Measurements from ENCODE around the gene METTL16. TPM values are rescaled to one million over a fixed set of nuclear protein-coding genes. Genes with fewer than 3 reads are reported as not detected.

Gene METTL16
- total and polyA plus RNA-seq, 2 donors (not counting 1 experiment from before 2014, with no cell fraction given): 19.2 to 56.5 TPM

GRCh38 chr17:2485970-2486369, 25.7 kb downstream of the METTL16 start:
- CTCF ChIA-PET: no interaction called here

DNA sequence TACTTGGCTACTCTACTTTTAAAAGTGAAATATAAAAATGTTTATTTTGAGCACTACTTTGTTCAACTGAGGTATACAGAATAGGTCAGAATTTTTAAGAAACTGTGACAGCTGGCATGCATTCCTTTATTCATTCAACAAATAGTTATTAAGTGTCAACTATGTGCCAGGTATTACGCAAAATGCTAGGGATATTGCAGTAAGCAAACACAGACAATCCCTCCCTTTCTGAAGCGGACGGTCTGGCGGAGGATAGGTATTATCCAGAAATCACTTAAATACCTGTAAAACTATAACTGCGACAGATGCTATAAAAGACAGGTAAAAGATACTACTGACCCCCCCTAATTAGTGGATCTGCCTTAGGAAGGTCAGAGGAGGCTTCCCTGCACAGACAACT, 26.1 kb downstream of the METTL16 start:
- Histone ChIP-seq H4K20me1 (ENCODE audit: control insufficient read depth, insufficient read depth, low read length, poor library complexity, severe bottlenecking) (peaks cover 68% of the 10 kb centered on the region), H3K4me3 (ENCODE audit: control extremely low read depth in 1 of 5, extremely low read depth in 1 of 5, insufficient read depth in 1 of 5, low read depth in 2 of 5, low read length in 4 of 5) (no peak overlapping the region), H3K36me3 (replicated peaks in 1 of 2; ENCODE audit: control extremely low read depth in 1 of 2, control insufficient read depth in 1 of 2, extremely low read depth in 1 of 2, insufficient read depth in 2 of 2, low read length in 1 of 2) (peaks cover 1 to 3% of the 10 kb centered on the region in 2 experiments), H2AFZ (ENCODE audit: insufficient read depth, low read depth, low read length, poor library complexity, severe bottlenecking) (no peak overlapping the region), H3K4me1 (ENCODE audit: control insufficient read depth in 2 of 2, insufficient read depth in 2 of 2, low read length in 2 of 2) (peaks cover 12% of the 10 kb centered on the region in 2 donors), H3K9me3 (ENCODE audit: control extremely low read depth in 1 of 3, control insufficient read depth in 2 of 3, insufficient read depth in 1 of 3, low read length in 2 of 3) (no peaks in the 10 kb centered on the region), H3K79me2 (ENCODE audit: control insufficient read depth, insufficient read depth, low read length) (peaks cover 77% of the 10 kb centered on the region), H3K27ac (ENCODE audit: low read length in 2 of 2) (no peak overlapping the region), H3K9ac (ENCODE audit: low read length) (no peak overlapping the region), H3K4me2 (replicated peaks; ENCODE audit: low read depth, low read length, poor library complexity, severe bottlenecking) (no peak overlapping the region), H3K27me3 (replicated peaks in 1 of 4; ENCODE audit: control extremely low read depth in 1 of 4, control insufficient read depth in 3 of 4, insufficient read depth in 4 of 4, low read length in 3 of 4) (no peaks in the 10 kb centered on the region)
- Mint-ChIP-seq H3K27ac (no peak overlapping the region), H3K4me3 (no peak overlapping the region), H3K9me3 (ENCODE audit: insufficient read depth) (no peaks in the 10 kb centered on the region), H3K27me3 (no peaks in the 10 kb centered on the region), H3K4me1 (peaks cover 41% of the 10 kb centered on the region)
- TF ChIP-seq, protein P1, sequence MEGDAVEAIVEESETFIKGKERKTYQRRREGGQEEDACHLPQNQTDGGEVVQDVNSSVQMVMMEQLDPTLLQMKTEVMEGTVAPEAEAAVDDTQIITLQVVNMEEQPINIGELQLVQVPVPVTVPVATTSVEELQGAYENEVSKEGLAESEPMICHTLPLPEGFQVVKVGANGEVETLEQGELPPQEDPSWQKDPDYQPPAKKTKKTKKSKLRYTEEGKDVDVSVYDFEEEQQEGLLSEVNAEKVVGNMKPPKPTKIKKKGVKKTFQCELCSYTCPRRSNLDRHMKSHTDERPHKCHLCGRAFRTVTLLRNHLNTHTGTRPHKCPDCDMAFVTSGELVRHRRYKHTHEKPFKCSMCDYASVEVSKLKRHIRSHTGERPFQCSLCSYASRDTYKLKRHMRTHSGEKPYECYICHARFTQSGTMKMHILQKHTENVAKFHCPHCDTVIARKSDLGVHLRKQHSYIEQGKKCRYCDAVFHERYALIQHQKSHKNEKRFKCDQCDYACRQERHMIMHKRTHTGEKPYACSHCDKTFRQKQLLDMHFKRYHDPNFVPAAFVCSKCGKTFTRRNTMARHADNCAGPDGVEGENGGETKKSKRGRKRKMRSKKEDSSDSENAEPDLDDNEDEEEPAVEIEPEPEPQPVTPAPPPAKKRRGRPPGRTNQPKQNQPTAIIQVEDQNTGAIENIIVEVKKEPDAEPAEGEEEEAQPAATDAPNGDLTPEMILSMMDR (IDR thresholded peaks at IDR 0.05): no peak
- TF ChIP-seq EZH2 (IDR thresholded peaks at IDR 0.05; ENCODE audit: borderline replicate concordance, insufficient read depth, low read depth, low read length, poor library complexity, severe bottlenecking): no peak
- DNase-seq (no peak), ATAC-seq (ENCODE audit: low read depth) (no peak)
- 100% methylated on average over 1 of the region's 5 CpGs for WGBS (ENCODE audit: insufficient coverage)
- intact Hi-C loops (cut with micrococcal nuclease): no loop called here
- ChIA-PET CTCF (no interaction called here), POLR2A (no interaction called here)

More at GRCh38 chr17:2485970-2486369, 25.7 kb downstream of the METTL16 start:
- H3K4me1 ChIP-seq (ENCODE audit: control insufficient read depth in 2 of 2, insufficient read depth in 2 of 2, low read length in 2 of 2): peaks cover 12% of the 10 kb centered on the region in 2 donors
- WGBS (ENCODE audit: insufficient coverage): 98% methylated on average over 8 of the region's 10 CpGs
- H3K27me3 ChIP-seq (replicated peaks in 1 of 4; ENCODE audit: control extremely low read depth in 1 of 4, control insufficient read depth in 3 of 4, insufficient read depth in 4 of 4, low read length in 3 of 4): no peaks in the 10 kb centered on the region
- H4K20me1 ChIP-seq (ENCODE audit: control insufficient read depth, insufficient read depth, low read length, poor library complexity, severe bottlenecking): peaks cover 66% of the 10 kb centered on the region
- DNase-seq (no peak), ATAC-seq (ENCODE audit: low read depth) (no peak)
- TF ChIP-seq, protein P1 (IDR thresholded peaks at IDR 0.05): no peak
- TF ChIP-seq EZH2 (IDR thresholded peaks at IDR 0.05; ENCODE audit: borderline replicate concordance, insufficient read depth, low read depth, low read length, poor library complexity, severe bottlenecking): no peak
- H2AFZ ChIP-seq (ENCODE audit: insufficient read depth, low read depth, low read length, poor library complexity, severe bottlenecking): no peak overlapping the region
- H3K36me3 ChIP-seq (replicated peaks in 1 of 2; ENCODE audit: control extremely low read depth in 1 of 2, control insufficient read depth in 1 of 2, extremely low read depth in 1 of 2, insufficient read depth in 2 of 2, low read length in 1 of 2): peaks cover 1 to 3% of the 10 kb centered on the region in 2 experiments
- H3K79me2 ChIP-seq (ENCODE audit: control insufficient read depth, insufficient read depth, low read length): peaks cover 73% of the 10 kb centered on the region
- no peaks in the 10 kb centered on the region for H3K9me3 Mint-ChIP-seq (ENCODE audit: insufficient read depth)
- no peak overlapping the region for H3K4me2 ChIP-seq (replicated peaks; ENCODE audit: low read depth, low read length, poor library complexity, severe bottlenecking)
- peaks cover 43% of the 10 kb centered on the region for H3K4me1 Mint-ChIP-seq
- H3K27ac Mint-ChIP-seq: no peak overlapping the region
- no peaks in the 10 kb centered on the region for H3K27me3 Mint-ChIP-seq
- intact Hi-C loops (cut with micrococcal nuclease): no loop called here
- no peak overlapping the region for H3K4me3 ChIP-seq (ENCODE audit: control extremely low read depth in 1 of 5, extremely low read depth in 1 of 5, insufficient read depth in 1 of 5, low read depth in 2 of 5, low read length in 4 of 5)
- no peak overlapping the region for H3K9ac ChIP-seq (ENCODE audit: low read length)
- H3K4me3 Mint-ChIP-seq: no peak overlapping the region
- H3K9me3 ChIP-seq (ENCODE audit: control extremely low read depth in 1 of 3, control insufficient read depth in 2 of 3, insufficient read depth in 1 of 3, low read length in 2 of 3): no peaks in the 10 kb centered on the region
- no peak overlapping the region for H3K27ac ChIP-seq (ENCODE audit: low read length in 2 of 2)
- POLR2A ChIA-PET: no interaction called here

Data from B cell (primary cell).